ENCODE results near the gene GALNT5.

DNA sequence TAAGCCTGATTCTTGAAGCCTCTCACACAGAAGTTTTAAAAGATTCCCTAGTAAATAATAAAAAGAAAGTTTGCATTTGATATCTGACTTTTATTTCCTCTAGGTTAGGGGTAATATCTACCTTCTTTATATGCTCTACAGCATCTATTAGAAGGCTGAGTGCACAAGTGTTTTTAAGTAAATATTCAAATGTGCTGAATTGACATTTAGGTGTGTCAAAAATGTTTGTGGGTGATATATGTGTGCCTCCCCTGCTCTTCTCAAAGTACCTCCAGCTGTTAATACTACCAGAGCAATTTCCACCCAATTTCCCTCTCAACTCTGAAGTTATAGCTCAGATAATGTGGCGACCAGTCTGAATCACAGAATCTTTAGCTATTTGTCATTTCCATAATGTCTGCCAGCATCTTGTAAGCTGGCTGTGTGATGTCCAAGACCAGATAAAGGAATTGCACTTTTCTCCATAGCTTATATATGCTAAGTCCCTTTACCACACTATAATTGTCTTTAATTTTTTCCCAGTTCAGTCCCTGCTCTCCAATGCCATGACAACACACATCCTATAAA, 92.5 kb downstream of the GALNT5 start:
- TF ChIP-seq, protein P1, sequence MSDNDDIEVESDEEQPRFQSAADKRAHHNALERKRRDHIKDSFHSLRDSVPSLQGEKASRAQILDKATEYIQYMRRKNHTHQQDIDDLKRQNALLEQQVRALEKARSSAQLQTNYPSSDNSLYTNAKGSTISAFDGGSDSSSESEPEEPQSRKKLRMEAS (IDR thresholded peaks at IDR 0.05; ENCODE audit: insufficient read depth, insufficient read length) = no peak
- TF ChIP-seq, protein P2, sequence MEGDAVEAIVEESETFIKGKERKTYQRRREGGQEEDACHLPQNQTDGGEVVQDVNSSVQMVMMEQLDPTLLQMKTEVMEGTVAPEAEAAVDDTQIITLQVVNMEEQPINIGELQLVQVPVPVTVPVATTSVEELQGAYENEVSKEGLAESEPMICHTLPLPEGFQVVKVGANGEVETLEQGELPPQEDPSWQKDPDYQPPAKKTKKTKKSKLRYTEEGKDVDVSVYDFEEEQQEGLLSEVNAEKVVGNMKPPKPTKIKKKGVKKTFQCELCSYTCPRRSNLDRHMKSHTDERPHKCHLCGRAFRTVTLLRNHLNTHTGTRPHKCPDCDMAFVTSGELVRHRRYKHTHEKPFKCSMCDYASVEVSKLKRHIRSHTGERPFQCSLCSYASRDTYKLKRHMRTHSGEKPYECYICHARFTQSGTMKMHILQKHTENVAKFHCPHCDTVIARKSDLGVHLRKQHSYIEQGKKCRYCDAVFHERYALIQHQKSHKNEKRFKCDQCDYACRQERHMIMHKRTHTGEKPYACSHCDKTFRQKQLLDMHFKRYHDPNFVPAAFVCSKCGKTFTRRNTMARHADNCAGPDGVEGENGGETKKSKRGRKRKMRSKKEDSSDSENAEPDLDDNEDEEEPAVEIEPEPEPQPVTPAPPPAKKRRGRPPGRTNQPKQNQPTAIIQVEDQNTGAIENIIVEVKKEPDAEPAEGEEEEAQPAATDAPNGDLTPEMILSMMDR (IDR thresholded peaks at IDR 0.05; ENCODE audit: extremely low read depth in 1 of 2, insufficient read depth in 1 of 2, low read depth in 1 of 2, low read length in 2 of 2) = no peak
- TF ChIP-seq EZH2 (IDR thresholded peaks at IDR 0.05; ENCODE audit: borderline replicate concordance, low read depth, low read length, severe bottlenecking) = no peak
